GM12892 (cell line): ENCODE data around the gene GSDMA.

Experiments
- DNase-seq: peaks from one replicate; pipeline ENCODE4 v3.0.0; 2011; ENCODE audit not compliant: insufficient read length
- FAIRE-seq: peaks from 2 replicates; lab custom pipeline; 2011; peaks lifted over from hg19 to GRCh38; lab: Jason Lieb, UNC
- POLR2A ChIP-seq: IDR thresholded peaks from 2 replicates; pipeline ENCODE4 v1.6.1; 2011; ENCODE audit warnings: low read depth, low read length, control low read depth
- POLR2AphosphoS5 ChIP-seq: IDR thresholded peaks from 2 replicates; pipeline ENCODE4 v1.6.1; 2011; ENCODE audit warnings: low read depth, low read length, control low read depth
- TAF1 ChIP-seq: IDR thresholded peaks from 2 replicates; pipeline ENCODE4 v1.6.1; 2011; ENCODE audit warnings: low read depth, mild to moderate bottlenecking, control low read depth, low read length, borderline replicate concordance

Gene GSDMA

DNA sequence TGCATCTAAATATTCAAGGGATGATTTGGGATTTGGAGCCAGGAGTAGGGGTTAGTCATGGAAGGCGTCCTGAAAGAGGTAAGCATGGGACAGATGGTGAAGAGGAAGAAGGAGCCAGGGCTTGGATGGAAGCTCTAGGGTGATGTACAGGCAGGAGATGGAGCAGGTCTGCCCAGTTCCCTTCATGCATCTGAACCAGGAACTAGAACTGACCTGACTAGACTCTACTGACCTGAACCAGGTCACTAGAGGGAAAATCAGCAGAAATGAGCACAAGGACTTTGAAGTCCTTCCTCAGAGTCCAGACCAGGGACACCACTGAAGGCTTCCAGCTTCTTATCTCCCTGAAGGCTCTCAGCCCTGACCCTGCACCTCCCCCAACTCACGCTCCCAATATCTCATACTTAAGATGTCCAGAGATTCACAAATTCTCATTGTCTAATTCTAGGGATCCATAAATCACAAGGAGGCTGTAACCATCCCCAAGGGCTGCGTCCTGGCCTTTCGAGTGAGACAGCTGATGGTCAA is 8.3 kb downstream of the GSDMA start:
- FAIRE-seq (no peak), DNase-seq (no peak)
- TF ChIP-seq POLR2A (no peak), POLR2AphosphoS5 (no peak), TAF1 (no peak)

- no peak for DNase-seq
- TF ChIP-seq POLR2AphosphoS5 = no peak
- no peak for TF ChIP-seq TAF1
- TF ChIP-seq POLR2A = no peak
- FAIRE-seq = no peak
These were observed 9.5 kb downstream of the GSDMA start for GRCh38 chr17:39972271-39972670.

GRCh38 chr17:39973496-39973895 is 10.7 kb downstream of the GSDMA start:
- no peak for DNase-seq
- no peak for FAIRE-seq
- TF ChIP-seq TAF1 = no peak
- no peak for TF ChIP-seq POLR2A
- TF ChIP-seq POLR2AphosphoS5 = no peak

GRCh38 chr17:39974433-39974832 is 11.6 kb downstream of the GSDMA start:
- no peak for FAIRE-seq
- no peak for TF ChIP-seq POLR2A
- no peak for TF ChIP-seq TAF1
- TF ChIP-seq POLR2AphosphoS5 = no peak
- DNase-seq = no peak

DNA sequence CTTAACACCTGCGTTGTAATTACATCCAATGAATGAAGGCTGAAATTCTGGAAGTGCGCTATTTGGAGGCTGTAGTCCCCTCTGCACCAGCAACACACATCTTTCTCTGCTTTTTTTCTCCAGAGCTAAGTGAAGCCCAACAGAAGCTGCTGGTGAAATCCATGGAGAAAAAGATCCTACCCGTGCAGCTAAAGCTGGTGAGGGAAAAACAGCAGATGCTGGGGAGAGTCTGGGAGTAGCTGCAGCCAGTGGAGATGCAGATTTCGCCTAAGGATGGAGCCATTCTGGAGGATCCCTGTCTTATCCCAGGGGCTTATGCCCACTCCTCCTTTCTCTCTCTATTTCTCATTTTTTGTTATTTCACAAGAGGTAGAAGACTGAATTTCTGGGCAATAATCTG is 13.0 kb downstream of the GSDMA start:
- DNase-seq (no peak), FAIRE-seq (no peak)
- TF ChIP-seq TAF1 (no peak), POLR2AphosphoS5 (no peak), POLR2A (no peak)

- FAIRE-seq (no peak), DNase-seq (no peak)
- no peak for TF ChIP-seq POLR2AphosphoS5
- no peak for TF ChIP-seq POLR2A
- TF ChIP-seq TAF1 = no peak
These were observed 16.3 kb downstream of the GSDMA start for GRCh38 chr17:39979016-39979670.

GRCh38 chr17:39979893-39980350 is 17.1 kb downstream of the GSDMA start:
- TF ChIP-seq POLR2A (no peak), TAF1 (no peak), POLR2AphosphoS5 (no peak)
- DNase-seq = no peak
- FAIRE-seq = no peak

DNA sequence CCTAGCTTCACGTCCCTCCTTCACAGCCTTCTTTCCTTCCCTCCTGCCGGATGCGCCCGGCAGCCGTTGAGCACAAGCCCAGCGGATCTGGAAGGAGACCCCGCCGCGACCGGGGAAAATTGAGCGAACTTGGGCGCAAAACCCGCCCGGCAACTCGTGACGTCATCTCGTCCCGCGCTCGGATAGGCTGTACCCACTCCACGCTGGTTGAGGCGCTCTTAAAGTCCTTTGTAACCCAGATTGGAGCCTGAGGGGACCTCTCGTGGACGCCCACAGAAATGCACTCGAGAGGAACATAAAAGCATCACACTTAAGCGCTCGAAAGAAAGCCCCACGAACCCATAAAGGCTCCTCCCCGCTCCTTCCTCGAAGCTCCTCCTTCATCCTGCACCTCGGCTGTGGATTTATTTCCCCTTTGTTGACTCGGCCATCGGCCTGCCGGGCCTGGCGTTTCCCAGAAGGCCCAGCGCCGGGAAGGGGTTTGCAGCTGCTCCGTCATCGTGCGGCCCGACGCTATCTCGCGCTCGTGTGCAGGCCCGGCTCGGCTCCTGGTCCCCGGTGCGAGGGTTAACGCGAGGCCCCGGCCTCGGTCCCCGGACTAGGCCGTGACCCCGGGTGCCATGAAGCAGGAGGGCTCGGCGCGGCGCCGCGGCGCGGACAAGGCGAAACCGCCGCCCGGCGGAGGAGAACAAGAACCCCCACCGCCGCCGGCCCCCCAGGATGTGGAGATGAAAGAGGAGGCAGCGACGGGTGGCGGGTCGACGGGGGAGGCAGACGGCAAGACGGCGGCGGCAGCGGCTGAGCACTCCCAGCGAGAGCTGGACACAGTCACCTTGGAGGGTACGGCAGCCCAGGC is 17.8 kb downstream of the GSDMA start, which contains the start of gene PSMD3:
Gene PSMD3, plus strand, starts transcription at position 457 of the 856 bp plus-strand sequence. Its CDS starts 164 bp downstream, at position 621.
- FAIRE-seq = peak; percentile 92
- peak; percentile 81 for TF ChIP-seq POLR2A
- peak; percentile 87 for TF ChIP-seq TAF1
- peak; percentile 79 for TF ChIP-seq POLR2AphosphoS5
- DNase-seq = peak; percentile 91

GRCh38 chr17:39981207-39981741 is 18.5 kb downstream of the GSDMA start:
- no peak for TF ChIP-seq POLR2A
- TF ChIP-seq POLR2AphosphoS5 = no peak
- TF ChIP-seq TAF1 = no peak
- no peak for FAIRE-seq
- no peak for DNase-seq

- FAIRE-seq (no peak), DNase-seq (no peak)
- TF ChIP-seq TAF1 (no peak), POLR2AphosphoS5 (no peak), POLR2A (no peak)
These were observed 19.1 kb downstream of the GSDMA start for GRCh38 chr17:39981766-39982375.
